Thyroid gland (tissue), 4 donors: Measurements from ENCODE around the gene C10orf67.

Experiments
- POLR2A ChIP-seq, 2 donors: fragments of 450-650 bp; IDR thresholded peaks; one replicate each; pipeline ENCODE4 v1.6.1; 2017; ENCODE audit warnings: antibody characterized with exemption in 2 of 2, mild to moderate bottlenecking in 2 of 2, moderate library complexity in 1 of 2
- TF ChIP-seq, protein P1 (sequence below), 6 experiments: fragments of 200-600 bp in 3 of 6; fragments of 450-650 bp in 3 of 6; sonication (generic) in 3 of 6; IDR thresholded peaks; one replicate each; pipeline ENCODE4 v1.5.1; 2016 to 2019; ENCODE audit warnings: antibody characterized with exemption in 6 of 6, mild to moderate bottlenecking in 2 of 6, inconsistent platforms in 1 of 6, moderate library complexity in 1 of 6

DNA sequence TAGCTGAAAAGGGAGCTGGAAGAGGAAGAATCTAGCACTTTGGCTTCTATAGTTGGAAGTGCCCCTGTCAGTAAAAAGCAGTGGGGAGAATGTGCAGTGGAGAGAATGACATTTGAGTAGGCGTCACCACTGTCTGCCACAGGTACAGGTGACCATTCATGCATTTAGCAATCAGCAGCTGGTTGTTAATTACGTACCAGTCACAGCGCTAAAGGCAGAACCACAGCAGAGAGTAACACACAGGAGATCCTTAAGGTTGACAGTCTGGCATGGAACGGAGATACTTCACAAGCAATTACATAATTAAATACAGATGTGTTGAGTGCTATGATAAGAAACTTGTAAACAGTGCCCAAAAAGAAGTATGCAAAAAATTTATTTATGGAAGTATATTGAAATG is 24.8 kb downstream of the C10orf67 start:
- TF ChIP-seq, protein P1, sequence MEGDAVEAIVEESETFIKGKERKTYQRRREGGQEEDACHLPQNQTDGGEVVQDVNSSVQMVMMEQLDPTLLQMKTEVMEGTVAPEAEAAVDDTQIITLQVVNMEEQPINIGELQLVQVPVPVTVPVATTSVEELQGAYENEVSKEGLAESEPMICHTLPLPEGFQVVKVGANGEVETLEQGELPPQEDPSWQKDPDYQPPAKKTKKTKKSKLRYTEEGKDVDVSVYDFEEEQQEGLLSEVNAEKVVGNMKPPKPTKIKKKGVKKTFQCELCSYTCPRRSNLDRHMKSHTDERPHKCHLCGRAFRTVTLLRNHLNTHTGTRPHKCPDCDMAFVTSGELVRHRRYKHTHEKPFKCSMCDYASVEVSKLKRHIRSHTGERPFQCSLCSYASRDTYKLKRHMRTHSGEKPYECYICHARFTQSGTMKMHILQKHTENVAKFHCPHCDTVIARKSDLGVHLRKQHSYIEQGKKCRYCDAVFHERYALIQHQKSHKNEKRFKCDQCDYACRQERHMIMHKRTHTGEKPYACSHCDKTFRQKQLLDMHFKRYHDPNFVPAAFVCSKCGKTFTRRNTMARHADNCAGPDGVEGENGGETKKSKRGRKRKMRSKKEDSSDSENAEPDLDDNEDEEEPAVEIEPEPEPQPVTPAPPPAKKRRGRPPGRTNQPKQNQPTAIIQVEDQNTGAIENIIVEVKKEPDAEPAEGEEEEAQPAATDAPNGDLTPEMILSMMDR (IDR thresholded peaks at IDR 0.05) = no peak
- TF ChIP-seq POLR2A (IDR thresholded peaks at IDR 0.05) = no peak
